ENCODE data around the gene CFAP410. TPM values are rescaled to one million over a fixed set of nuclear protein-coding genes. Genes with fewer than 3 reads are reported as not detected.

CFAP410 gene
- total RNA-seq, 1 donor from 2014 or later, result 12.0 TPM

DNA sequence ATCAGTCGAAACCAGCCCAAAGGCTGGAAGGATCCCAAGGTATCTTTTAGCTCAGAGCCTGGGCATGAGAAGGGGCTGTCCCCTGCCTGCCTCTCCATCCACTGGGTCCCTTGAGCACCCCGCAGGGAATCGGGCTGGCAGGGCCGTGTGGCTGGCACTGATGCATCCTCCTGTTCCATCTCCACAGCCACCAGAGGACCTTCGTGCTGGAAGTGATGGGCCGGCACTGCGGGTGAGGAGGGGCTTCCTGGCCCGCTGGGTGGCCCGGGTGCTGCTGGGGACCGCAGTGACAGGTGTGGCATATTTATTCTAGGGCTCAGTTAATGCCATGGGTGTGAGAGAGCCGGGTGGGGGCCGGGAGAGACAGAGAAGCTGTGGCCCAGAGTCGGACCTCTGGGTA lies 25.7 kb downstream of the CFAP410 start:
- peaks cover 83% of the 10 kb centered on the region for H3K36me3 ChIP-seq

DNA sequence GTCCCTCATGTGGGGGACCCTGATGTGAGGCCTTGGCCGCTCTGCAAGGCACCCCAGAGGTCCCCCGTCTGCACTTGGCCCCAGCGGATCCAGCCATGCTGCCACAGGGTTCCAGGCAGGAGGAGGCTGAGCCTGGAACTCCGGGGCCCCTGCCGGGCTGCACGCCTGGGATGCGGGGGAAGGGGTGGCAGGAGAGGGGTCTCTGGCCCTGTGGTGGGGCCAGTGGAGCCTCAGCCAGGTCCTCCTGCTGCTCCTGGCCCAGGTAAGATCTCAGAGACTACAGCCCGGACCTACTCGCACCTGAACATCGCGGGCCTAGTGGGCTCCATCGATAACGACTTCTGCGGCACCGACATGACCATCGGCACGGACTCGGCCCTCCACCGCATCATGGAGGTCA lies 26.5 kb downstream of the CFAP410 start:
- no peaks in the 10 kb centered on the region for H3K4me1 ChIP-seq
- TF ChIP-seq, protein P1, sequence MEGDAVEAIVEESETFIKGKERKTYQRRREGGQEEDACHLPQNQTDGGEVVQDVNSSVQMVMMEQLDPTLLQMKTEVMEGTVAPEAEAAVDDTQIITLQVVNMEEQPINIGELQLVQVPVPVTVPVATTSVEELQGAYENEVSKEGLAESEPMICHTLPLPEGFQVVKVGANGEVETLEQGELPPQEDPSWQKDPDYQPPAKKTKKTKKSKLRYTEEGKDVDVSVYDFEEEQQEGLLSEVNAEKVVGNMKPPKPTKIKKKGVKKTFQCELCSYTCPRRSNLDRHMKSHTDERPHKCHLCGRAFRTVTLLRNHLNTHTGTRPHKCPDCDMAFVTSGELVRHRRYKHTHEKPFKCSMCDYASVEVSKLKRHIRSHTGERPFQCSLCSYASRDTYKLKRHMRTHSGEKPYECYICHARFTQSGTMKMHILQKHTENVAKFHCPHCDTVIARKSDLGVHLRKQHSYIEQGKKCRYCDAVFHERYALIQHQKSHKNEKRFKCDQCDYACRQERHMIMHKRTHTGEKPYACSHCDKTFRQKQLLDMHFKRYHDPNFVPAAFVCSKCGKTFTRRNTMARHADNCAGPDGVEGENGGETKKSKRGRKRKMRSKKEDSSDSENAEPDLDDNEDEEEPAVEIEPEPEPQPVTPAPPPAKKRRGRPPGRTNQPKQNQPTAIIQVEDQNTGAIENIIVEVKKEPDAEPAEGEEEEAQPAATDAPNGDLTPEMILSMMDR (IDR thresholded peaks at IDR 0.05; ENCODE audit: borderline replicate concordance), result no peak
- peaks cover 78% of the 10 kb centered on the region for H3K36me3 ChIP-seq
- H3K4me3 ChIP-seq, result no peak overlapping the region
- no peaks in the 10 kb centered on the region for H3K9me3 ChIP-seq (replicated peaks)
- H3K27ac ChIP-seq (replicated peaks), result no peak overlapping the region
- no peaks in the 10 kb centered on the region for H3K27me3 ChIP-seq (ENCODE audit: low read depth)
- intact Hi-C loops (cut with micrococcal nuclease), result no loop called here
- no peak for DNase-seq

More for the DNA sequence above, 25.7 kb downstream of the CFAP410 start:
- no peak overlapping the region for H3K27ac ChIP-seq (replicated peaks)
- intact Hi-C loops (cut with micrococcal nuclease), result no loop called here
- no peak for DNase-seq
- no peaks in the 10 kb centered on the region for H3K4me1 ChIP-seq
- no peaks in the 10 kb centered on the region for H3K9me3 ChIP-seq (replicated peaks)
- TF ChIP-seq, protein P1 (IDR thresholded peaks at IDR 0.05; ENCODE audit: borderline replicate concordance), result no peak
- no peaks in the 10 kb centered on the region for H3K27me3 ChIP-seq (ENCODE audit: low read depth)
- H3K4me3 ChIP-seq, result no peak overlapping the region

DNA sequence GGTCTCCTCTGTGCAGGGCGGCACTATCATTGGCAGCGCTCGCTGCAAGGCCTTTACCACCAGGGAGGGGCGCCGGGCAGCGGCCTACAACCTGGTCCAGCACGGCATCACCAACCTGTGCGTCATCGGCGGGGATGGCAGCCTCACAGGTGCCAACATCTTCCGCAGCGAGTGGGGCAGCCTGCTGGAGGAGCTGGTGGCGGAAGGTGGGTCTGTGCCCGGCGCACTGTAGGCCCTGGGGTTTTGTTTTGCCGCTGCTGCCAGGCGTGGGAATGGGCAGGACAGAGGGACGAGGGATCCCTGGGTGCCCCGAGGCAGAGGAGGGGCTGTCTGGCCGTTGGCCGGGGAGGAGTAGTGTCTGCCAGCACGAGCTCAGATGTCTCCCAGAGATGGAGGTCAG lies 27.1 kb downstream of the CFAP410 start:
- intact Hi-C loops (cut with micrococcal nuclease), result no loop called here
- H3K27ac ChIP-seq (replicated peaks), result no peak overlapping the region
- H3K36me3 ChIP-seq, result peaks cover 78% of the 10 kb centered on the region
- H3K4me3 ChIP-seq, result no peak overlapping the region
- TF ChIP-seq, protein P1 (IDR thresholded peaks at IDR 0.05; ENCODE audit: borderline replicate concordance), result no peak
- no peak for DNase-seq
- no peaks in the 10 kb centered on the region for H3K9me3 ChIP-seq (replicated peaks)
- no peaks in the 10 kb centered on the region for H3K4me1 ChIP-seq
- no peaks in the 10 kb centered on the region for H3K27me3 ChIP-seq (ENCODE audit: low read depth)

DNA sequence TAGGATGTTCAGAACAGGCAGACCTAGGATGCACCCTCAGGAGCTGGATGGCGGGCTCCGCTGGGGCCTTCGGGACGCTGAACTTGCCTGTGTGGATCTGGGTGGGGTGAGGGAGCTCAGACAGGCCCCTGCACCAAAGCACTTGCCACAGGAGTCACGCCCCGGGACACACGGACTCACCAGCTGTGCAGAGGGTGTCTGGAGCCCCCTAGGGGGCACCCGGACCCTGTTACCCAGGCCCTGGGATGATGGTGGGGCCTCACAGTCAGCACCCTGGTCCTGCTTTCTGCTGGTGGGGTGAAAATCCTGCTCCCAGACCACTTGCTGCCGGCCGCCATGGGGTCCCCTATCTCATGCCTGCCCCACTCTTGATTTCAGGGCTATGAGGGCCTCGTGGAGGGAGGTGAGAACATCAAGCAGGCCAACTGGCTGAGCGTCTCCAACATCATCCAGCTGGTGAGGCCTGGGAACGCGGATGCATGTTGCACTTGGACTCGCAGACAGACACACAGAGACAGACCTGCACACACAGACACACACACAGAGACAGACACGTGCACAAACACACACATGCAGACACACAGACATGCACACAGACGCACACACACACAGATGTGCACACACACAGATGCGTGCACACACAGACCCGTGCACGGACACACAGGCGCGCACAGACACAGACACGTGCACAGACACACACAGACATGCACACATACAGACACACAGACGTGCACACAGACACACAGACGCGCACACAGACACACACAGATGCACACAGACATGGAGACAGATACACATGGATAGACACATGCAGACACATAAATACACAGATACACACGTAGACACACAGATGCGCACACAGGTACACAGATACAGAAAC lies 28.3 kb downstream of the CFAP410 start:
- H3K36me3 ChIP-seq, result peaks cover 74% of the 10 kb centered on the region
- H3K4me1 ChIP-seq, result peaks cover 4% of the 10 kb centered on the region
- no peaks in the 10 kb centered on the region for H3K9me3 ChIP-seq (replicated peaks)
- intact Hi-C loops (cut with micrococcal nuclease), result no loop called here
- H3K27me3 ChIP-seq (ENCODE audit: low read depth), result no peaks in the 10 kb centered on the region
- DNase-seq, result no peak
- TF ChIP-seq, protein P1 (IDR thresholded peaks at IDR 0.05; ENCODE audit: borderline replicate concordance), result no peak
- H3K27ac ChIP-seq (replicated peaks), result no peak overlapping the region
- H3K4me3 ChIP-seq, result no peak overlapping the region

DNA sequence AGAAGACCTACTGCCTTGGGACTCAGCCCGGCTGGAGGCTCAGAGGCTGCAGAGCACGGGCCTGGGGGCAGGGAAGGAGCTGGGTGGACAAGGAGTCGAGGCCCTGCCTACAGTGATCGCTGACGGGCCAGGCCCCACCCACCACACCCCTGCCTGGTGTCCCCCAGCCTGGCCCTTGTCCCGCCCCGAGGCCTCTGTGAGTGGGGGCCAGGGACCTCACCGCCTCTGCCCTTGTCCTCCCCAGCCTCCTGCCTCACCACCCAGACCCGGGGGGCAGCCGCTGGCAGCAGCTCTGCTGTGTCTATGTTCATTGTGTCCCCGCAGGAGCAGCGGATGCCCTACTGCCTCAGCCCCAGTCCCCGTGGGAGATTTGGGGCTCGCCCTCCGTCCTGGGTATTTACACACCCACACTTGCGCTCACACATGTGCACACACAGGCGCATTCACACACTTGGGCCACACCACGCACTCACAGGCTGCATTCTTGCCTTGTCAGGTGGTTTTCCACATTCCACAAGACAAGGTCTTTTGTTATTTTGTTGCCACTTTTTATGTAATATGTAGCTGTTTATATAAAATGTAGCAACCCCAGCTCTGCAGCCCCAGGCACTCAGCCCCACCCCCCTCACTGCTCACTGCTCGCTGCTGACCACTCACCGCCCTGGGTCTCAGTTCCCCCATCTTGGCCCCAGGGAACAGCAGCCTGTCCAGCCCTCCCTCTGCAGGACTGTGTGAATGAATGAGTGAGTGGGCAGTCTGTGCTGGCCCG lies 32.1 kb downstream of the CFAP410 start:
- Histone ChIP-seq H3K27me3 (ENCODE audit: low read depth) (no peaks in the 10 kb centered on the region), H3K9me3 (replicated peaks) (no peaks in the 10 kb centered on the region), H3K4me1 (peaks cover 40% of the 10 kb centered on the region), H3K36me3 (peaks cover 40% of the 10 kb centered on the region), H3K27ac (replicated peaks) (no peak overlapping the region), H3K4me3 (no peak overlapping the region)
- TF ChIP-seq, protein P1 (IDR thresholded peaks at IDR 0.05; ENCODE audit: borderline replicate concordance), result no peak
- no peak for DNase-seq
- intact Hi-C loops (cut with micrococcal nuclease), result no loop called here

Data from left ventricle myocardium inferior (tissue), 1 donor.